ENCODE measurements around the gene FBXO42.

GRCh38 chr1:16224472-16224871, 127.8 kb downstream of the FBXO42 start:
- TF ChIP-seq CTCF (IDR thresholded peaks at IDR 0.05) (no peak), POLR2A (IDR thresholded peaks at IDR 0.05) (no peak)
